ENCODE results near the gene EVL. TPM values are rescaled to one million over a fixed set of nuclear protein-coding genes. Genes with fewer than 3 reads are reported as not detected.

The EVL gene
- total RNA-seq, 1 donor from 2014 or later = 20.4 TPM

- no peak for DNase-seq (ENCODE audit: low read depth)
These were observed 65.3 kb downstream of the EVL start for GRCh38 chr14:100130521-100130920.

- no peak for DNase-seq (ENCODE audit: low read depth)
These were observed 66.0 kb downstream of the EVL start for GRCh38 chr14:100131181-100131580.

- no peak for DNase-seq (ENCODE audit: low read depth)
These were observed 67.1 kb downstream of the EVL start for GRCh38 chr14:100132161-100132902.

GRCh38 chr14:100132903-100133510, 67.8 kb downstream of the EVL start:
- no peak for DNase-seq (ENCODE audit: low read depth)

GRCh38 chr14:100134586-100134985, 69.4 kb downstream of the EVL start:
- DNase-seq (ENCODE audit: low read depth) = peak; percentile 43

- no peak for DNase-seq (ENCODE audit: low read depth)
These were observed 69.9 kb downstream of the EVL start for GRCh38 chr14:100135073-100135472.

- DNase-seq (ENCODE audit: low read depth) = no peak
These were observed 70.6 kb downstream of the EVL start for GRCh38 chr14:100135784-100136183.

- no peak for DNase-seq (ENCODE audit: low read depth)
These were observed 72.0 kb downstream of the EVL start for GRCh38 chr14:100137173-100137572.

GRCh38 chr14:100138082-100138787, 73.0 kb downstream of the EVL start:
- DNase-seq (ENCODE audit: low read depth) = no peak

- DNase-seq (ENCODE audit: low read depth) = no peak
These were observed 73.7 kb downstream of the EVL start for GRCh38 chr14:100138955-100139354.

GRCh38 chr14:100140452-100141078, 75.3 kb downstream of the EVL start:
- DNase-seq (ENCODE audit: low read depth) = peak; percentile 52

- no peak for DNase-seq (ENCODE audit: low read depth)
These were observed 75.9 kb downstream of the EVL start for GRCh38 chr14:100141098-100141497.

GRCh38 chr14:100142073-100143040, 77.1 kb downstream of the EVL start:
- DNase-seq (ENCODE audit: low read depth) = no peak

GRCh38 chr14:100143523-100143922, 78.3 kb downstream of the EVL start:
- no peak for DNase-seq (ENCODE audit: low read depth)

GRCh38 chr14:100143934-100144333, 78.7 kb downstream of the EVL start:
- DNase-seq (ENCODE audit: low read depth) = no peak

- DNase-seq (ENCODE audit: low read depth) = no peak
These were observed 79.4 kb downstream of the EVL start for GRCh38 chr14:100144645-100144995.

GRCh38 chr14:100144996-100145646, 79.9 kb downstream of the EVL start:
- no peak for DNase-seq (ENCODE audit: low read depth)

GRCh38 chr14:100145682-100146464, 80.7 kb downstream of the EVL start:
- no peak for DNase-seq (ENCODE audit: low read depth)

GRCh38 chr14:100146531-100147091, 81.4 kb downstream of the EVL start:
- no peak for DNase-seq (ENCODE audit: low read depth)

GRCh38 chr14:100147181-100147631, 82.0 kb downstream of the EVL start:
- no peak for DNase-seq (ENCODE audit: low read depth)
